ENCODE measurements around the gene SAPCD2.

GRCh38 chr9:137044037-137044436 is 26.3 kb downstream of the SAPCD2 start:
- no peak for TF ChIP-seq TAF1 (IDR thresholded peaks at IDR 0.05; ENCODE audit: borderline replicate concordance, low read depth, low read length)
- no peak for TF ChIP-seq POLR2AphosphoS5 (IDR thresholded peaks at IDR 0.05; ENCODE audit: low read depth, low read length)
- TF ChIP-seq POLR2A (IDR thresholded peaks at IDR 0.05; ENCODE audit: low read depth, low read length), result no peak

Measured in GM12892 (cell line).